Gastrocnemius medialis (tissue), 4 donors: ENCODE results near the gene SLC39A5.

Source experiments
- CTCF ChIP-seq, 5 experiments: fragments of 450-650 bp in 3 of 5; fragments of 200-600 bp in 2 of 5; sonication (generic) in 2 of 5; IDR thresholded peaks in 4 of 5; conservative IDR thresholded peaks in 1 of 5; 1 replicate in 4 of 5; 2 replicates in 1 of 5; pipeline ENCODE4 v1.5.1; 2016 to 2019; ENCODE audit warnings: antibody characterized with exemption in 5 of 5, mild to moderate bottlenecking in 3 of 5, moderate library complexity in 3 of 5
- POLR2A ChIP-seq, 2 donors: fragments of 450-650 bp; IDR thresholded peaks; one replicate each; pipeline ENCODE4 v1.6.1; 2017; ENCODE audit warnings: antibody characterized with exemption in 2 of 2, mild to moderate bottlenecking in 2 of 2, moderate library complexity in 2 of 2

GRCh38 chr12:56247923-56248322 lies 18.1 kb downstream of the SLC39A5 start:
- no peak for TF ChIP-seq CTCF (IDR thresholded peaks at IDR 0.05 in 4 of 5, conservative IDR thresholded peaks at IDR 0.05 in 1 of 5)
- TF ChIP-seq POLR2A (IDR thresholded peaks at IDR 0.05) = no peak
